DOHH2 (cell line): Measurements from ENCODE around the gene TNRC18.
A peak's percentile ranks its signal among the peaks of the same experiment; 100 is the strongest.

ENCODE experiments used
- H3F3A ChIP-seq: fragments of 200-600 bp; sonication (generic), shearing (Covaris generic); 2 replicates; pipeline ENCODE4 v1.6.0; 2016; ENCODE audit warnings: antibody characterized with exemption, mild to moderate bottlenecking; ENCODE audit not compliant: control insufficient read depth, insufficient read depth
- H3K27ac ChIP-seq: fragments of 200-600 bp; sonication (generic); 2 replicates; pipeline ENCODE4 v1.5.1; 2014; ENCODE audit warnings: low read depth, mild to moderate bottlenecking, low read length, moderate library complexity
- H3K27me3 ChIP-seq: fragments of 200-600 bp; sonication (generic); 2 replicates; pipeline ENCODE4 v1.6.1; 2014; ENCODE audit warnings: mild to moderate bottlenecking, low read length, mixed read lengths; ENCODE audit not compliant: control insufficient read depth
- H3K36me3 ChIP-seq: fragments of 200-600 bp; sonication (generic); 2 replicates; pipeline ENCODE4 v1.6.1; 2014; ENCODE audit warnings: mild to moderate bottlenecking, low read length, moderate library complexity, mixed read lengths; ENCODE audit not compliant: control insufficient read depth
- H3K4me1 ChIP-seq: fragments of 200-600 bp; sonication (generic); 2 replicates; pipeline ENCODE4 v1.6.1; 2014; ENCODE audit warnings: mild to moderate bottlenecking, low read length, mixed read lengths; ENCODE audit not compliant: control insufficient read depth
- H3K4me2 ChIP-seq: fragments of 200-600 bp; sonication (generic); 2 replicates; pipeline ENCODE4 v1.6.0; 2014; ENCODE audit warnings: mild to moderate bottlenecking, low read length, moderate library complexity
- H3K4me3 ChIP-seq: fragments of 200-600 bp; sonication (generic); 2 replicates; pipeline ENCODE4 v1.5.1; 2014; ENCODE audit warnings: mild to moderate bottlenecking, low read length, mixed read lengths
- H3K79me2 ChIP-seq: fragments of 200-600 bp; sonication (generic); 2 replicates; pipeline ENCODE4 v1.6.1; 2014; ENCODE audit warnings: mild to moderate bottlenecking, low read length, mixed read lengths; ENCODE audit not compliant: control insufficient read depth
- H3K9me2 ChIP-seq: fragments of 200-600 bp; sonication (generic); replicated peaks from 2 replicates; pipeline ENCODE4 v1.6.1; 2014; ENCODE audit warnings: mild to moderate bottlenecking, low read length, mixed read lengths; ENCODE audit not compliant: control insufficient read depth
- H3K9me3 ChIP-seq: fragments of 200-600 bp; sonication (generic); 2 replicates; pipeline ENCODE4 v1.6.1; 2014; ENCODE audit warnings: antibody characterized with exemption, low read length, mixed read lengths; ENCODE audit not compliant: control insufficient read depth, insufficient read depth
- H4K20me1 ChIP-seq: fragments of 200-600 bp; sonication (generic); 2 replicates; pipeline ENCODE4 v1.6.0; 2014; ENCODE audit warnings: low read depth, mild to moderate bottlenecking, antibody characterized with exemption, low read length, moderate library complexity; ENCODE audit not compliant: control insufficient read depth, insufficient read depth
- EZH2phosphoT487 ChIP-seq: fragments of 200-600 bp; sonication (generic); IDR thresholded peaks from 2 replicates; pipeline ENCODE4 v1.6.1; 2017; ENCODE audit warnings: borderline replicate concordance, mild to moderate bottlenecking, antibody characterized with exemption, low read length, moderate library complexity, mixed read lengths
- TF ChIP-seq, protein P1 (sequence below): fragments of 200-600 bp; sonication (generic); IDR thresholded peaks from one replicate; pipeline ENCODE4 v1.5.1; 2014; ENCODE audit warnings: antibody characterized with exemption, mild to moderate bottlenecking, low read depth, low read length; ENCODE audit not compliant: poor library complexity, severe bottlenecking

Gene TNRC18

GRCh38 chr7:5451391-5451790 lies 27.8 kb upstream of the TNRC18 start:
- Histone ChIP-seq H3F3A (no peaks in the 10 kb centered on the region), H3K4me1 (no peaks in the 10 kb centered on the region), H3K9me2 (no peaks in the 10 kb centered on the region), H3K36me3 (no peaks in the 10 kb centered on the region), H4K20me1 (no peaks in the 10 kb centered on the region), H3K9me3 (no peaks in the 10 kb centered on the region), H3K27me3 (no peaks in the 10 kb centered on the region), H3K4me3 (no peak overlapping the region), H3K27ac (no peak overlapping the region), H3K4me2 (no peak overlapping the region), H3K79me2 (no peaks in the 10 kb centered on the region)
- TF ChIP-seq, protein P1, sequence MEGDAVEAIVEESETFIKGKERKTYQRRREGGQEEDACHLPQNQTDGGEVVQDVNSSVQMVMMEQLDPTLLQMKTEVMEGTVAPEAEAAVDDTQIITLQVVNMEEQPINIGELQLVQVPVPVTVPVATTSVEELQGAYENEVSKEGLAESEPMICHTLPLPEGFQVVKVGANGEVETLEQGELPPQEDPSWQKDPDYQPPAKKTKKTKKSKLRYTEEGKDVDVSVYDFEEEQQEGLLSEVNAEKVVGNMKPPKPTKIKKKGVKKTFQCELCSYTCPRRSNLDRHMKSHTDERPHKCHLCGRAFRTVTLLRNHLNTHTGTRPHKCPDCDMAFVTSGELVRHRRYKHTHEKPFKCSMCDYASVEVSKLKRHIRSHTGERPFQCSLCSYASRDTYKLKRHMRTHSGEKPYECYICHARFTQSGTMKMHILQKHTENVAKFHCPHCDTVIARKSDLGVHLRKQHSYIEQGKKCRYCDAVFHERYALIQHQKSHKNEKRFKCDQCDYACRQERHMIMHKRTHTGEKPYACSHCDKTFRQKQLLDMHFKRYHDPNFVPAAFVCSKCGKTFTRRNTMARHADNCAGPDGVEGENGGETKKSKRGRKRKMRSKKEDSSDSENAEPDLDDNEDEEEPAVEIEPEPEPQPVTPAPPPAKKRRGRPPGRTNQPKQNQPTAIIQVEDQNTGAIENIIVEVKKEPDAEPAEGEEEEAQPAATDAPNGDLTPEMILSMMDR: no peak
- no peak for TF ChIP-seq EZH2phosphoT487

DNA sequence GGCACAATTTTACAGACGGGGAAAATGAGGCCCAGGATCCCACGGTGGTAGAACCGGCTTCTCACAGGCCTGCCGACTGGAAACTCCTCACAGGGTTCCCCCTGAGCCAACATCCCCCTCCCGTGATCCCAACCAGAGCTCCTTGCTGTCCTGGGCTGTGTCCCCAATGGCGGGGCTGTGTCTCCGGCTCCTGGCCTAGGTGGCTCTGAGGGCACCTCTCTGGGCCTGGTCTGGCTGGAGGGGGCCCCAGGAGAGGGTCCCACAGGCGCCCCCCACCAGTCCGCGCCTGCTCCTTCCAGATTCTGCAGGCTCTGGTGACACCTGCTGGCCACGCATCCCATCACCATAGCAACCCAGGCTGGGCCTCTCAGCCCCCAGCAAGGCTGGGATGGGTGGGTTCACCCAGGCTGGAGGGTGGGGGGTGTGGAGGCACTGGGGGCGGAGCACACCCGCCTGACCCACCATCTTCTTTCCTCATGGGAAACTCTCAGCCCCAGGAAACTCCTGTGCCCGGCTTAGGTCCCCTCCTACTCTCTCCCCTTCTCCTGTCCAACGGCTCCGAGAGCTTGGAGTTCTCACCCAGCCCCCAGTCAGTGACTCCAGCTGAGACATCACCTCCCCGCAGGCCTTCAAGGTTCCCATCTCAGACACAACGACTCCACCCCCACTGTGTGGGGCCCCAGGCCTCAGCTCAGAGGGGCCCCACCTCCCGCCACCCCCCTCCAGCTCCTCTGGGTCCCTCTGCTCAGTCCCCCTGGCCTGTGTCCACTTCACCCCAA lies 27.1 kb upstream of the TNRC18 start:
- Histone ChIP-seq H3K36me3 (no peaks in the 10 kb centered on the region), H3F3A (no peaks in the 10 kb centered on the region), H3K9me3 (no peaks in the 10 kb centered on the region), H4K20me1 (no peaks in the 10 kb centered on the region), H3K27ac (no peak overlapping the region), H3K4me1 (no peaks in the 10 kb centered on the region), H3K4me3 (no peak overlapping the region), H3K79me2 (no peaks in the 10 kb centered on the region), H3K4me2 (no peak overlapping the region), H3K9me2 (no peaks in the 10 kb centered on the region), H3K27me3 (no peaks in the 10 kb centered on the region)
- TF ChIP-seq, protein P1: peak; percentile 80
- TF ChIP-seq EZH2phosphoT487: no peak

GRCh38 chr7:5448378-5449037 lies 24.9 kb upstream of the TNRC18 start:
- no peak overlapping the region for H3K27ac ChIP-seq
- H3K4me2 ChIP-seq: no peak overlapping the region
- H3K4me1 ChIP-seq: no peaks in the 10 kb centered on the region

More at GRCh38 chr7:5448378-5449037, 24.9 kb upstream of the TNRC18 start:
- Histone ChIP-seq H4K20me1 (no peaks in the 10 kb centered on the region), H3K27me3 (no peaks in the 10 kb centered on the region), H3K9me3 (no peaks in the 10 kb centered on the region), H3K79me2 (no peaks in the 10 kb centered on the region), H3K36me3 (no peaks in the 10 kb centered on the region), H3K9me2 (no peaks in the 10 kb centered on the region), H3K4me3 (no peak overlapping the region), H3F3A (no peaks in the 10 kb centered on the region)
- TF ChIP-seq EZH2phosphoT487: no peak
- TF ChIP-seq, protein P1: no peak
